K562 (cell line): Measurements from ENCODE around the gene TSGA10IP. TPM values are rescaled to one million over a fixed set of nuclear protein-coding genes. Genes with fewer than 3 reads are reported as not detected.

Source experiments
- ARID4B ChIP-seq: sonication (generic); formaldehyde crosslinking; IDR thresholded peaks from 2 replicates; pipeline ENCODE4 v1.8.0; 2022; ENCODE audit warnings: mild to moderate bottlenecking, missing genetic modification reagents
- CAMTA2 ChIP-seq: fragments of 250-450 bp; sonication (Bioruptor Pico); conservative IDR thresholded peaks from 2 replicates; pipeline ENCODE4 v1.5.1; 2022
- CGGBP1 ChIP-seq: fragments of 250-450 bp; sonication (Bioruptor Pico); IDR thresholded peaks from 2 replicates; pipeline ENCODE4 v1.9.0; 2021; ENCODE audit warnings: mild to moderate bottlenecking
- ELK1 ChIP-seq: sonication (generic); formaldehyde crosslinking; IDR thresholded peaks from 2 replicates; pipeline ENCODE4 v1.8.1; 2022; ENCODE audit warnings: missing genetic modification reagents
- FOXP1 ChIP-seq: sonication (generic); formaldehyde crosslinking; IDR thresholded peaks from 2 replicates; pipeline ENCODE4 v1.8.0; 2022; ENCODE audit warnings: mild to moderate bottlenecking, missing genetic modification reagents
- MLX ChIP-seq, 2 experiments: fragments of 450-650 bp in 1 of 2; sonication (generic) in 1 of 2; formaldehyde crosslinking; conservative IDR thresholded peaks; 2 replicates each; pipeline versions ENCODE4 v1.4.0 to v1.8.1; 2020 to 2022; ENCODE audit warnings: mild to moderate bottlenecking in 1 of 2, missing genetic modification reagents in 1 of 2
- MTA3 ChIP-seq: fragments of 450-650 bp; formaldehyde crosslinking; IDR thresholded peaks from 2 replicates; pipeline ENCODE4 v1.6.1; 2017; ENCODE audit warnings: mild to moderate bottlenecking, borderline replicate concordance
- PHF20 ChIP-seq: fragments of 450-650 bp; IDR thresholded peaks from 2 replicates; pipeline ENCODE4 v1.6.1; 2018; ENCODE audit not compliant: partially characterized antibody
- TCF3 ChIP-seq: sonication (generic); formaldehyde crosslinking; IDR thresholded peaks from 2 replicates; pipeline ENCODE4 v1.4.0; 2020; ENCODE audit warnings: mild to moderate bottlenecking, missing genetic modification reagents
- THRAP3 ChIP-seq: fragments of 450-650 bp; IDR thresholded peaks from 2 replicates; pipeline ENCODE4 v1.6.1; 2016; ENCODE audit warnings: mild to moderate bottlenecking, inconsistent platforms, borderline replicate concordance
- VEZF1 ChIP-seq: fragments of 200-800 bp; sonication (Bioruptor generic); IDR thresholded peaks from 2 replicates; pipeline ENCODE4 v1.6.1; 2017; ENCODE audit warnings: missing genetic modification characterization, missing compliant biosample characterization
- ZMIZ1 ChIP-seq, 2 experiments: fragments of 150-350 bp in 1 of 2; IDR thresholded peaks; 2 replicates each; pipeline ENCODE4 v1.6.1; 2012 to 2016; ENCODE audit warnings: low read depth in 2 of 2, low read length in 2 of 2, mild to moderate bottlenecking in 1 of 2, moderate library complexity in 1 of 2
- ZNF354B ChIP-seq: fragments of 250-450 bp; sonication (Bioruptor Pico); IDR thresholded peaks from 2 replicates; pipeline ENCODE4 v1.4.0; 2020
- ZNF436 ChIP-seq: fragments of 250-450, 450-650 bp; sonication (Bioruptor Pico); formaldehyde crosslinking; IDR thresholded peaks from 2 replicates; pipeline ENCODE4 v1.7.0; 2020; ENCODE audit warnings: mild to moderate bottlenecking
- polyA plus RNA-seq, 8 experiments: library from polyadenylated mRNA; depleted of rRNA in 4 of 8; stranded (reverse) in 5 of 8; unstranded in 3 of 8; fragments of >200 nt; fragmentation: Nextera tagmentation in 2 of 8; fragmentation: Illumina TruSeq in 1 of 8; extraction: Ambion mirVana in 2 of 8; extraction: Trizol in 1 of 8; gene quantifications; 2 replicates each; pipeline versions ENCODE4 v1.2.1 to v1.2.3, GENCODE V29; 2011 to 2014; ENCODE audit warnings: inconsistent platforms in 1 of 8, missing spikeins in 1 of 8
- total RNA-seq, 7 experiments: library from RNA; depleted of rRNA in 6 of 7; stranded (reverse); fragments of >200 nt in 6 of 7; fragmentation: Illumina TruSeq in 2 of 7; extraction: Trizol in 2 of 7; gene quantifications; 2 replicates each; pipeline versions ENCODE4 v1.2.1 to v1.2.3, GENCODE V29; 2011 to 2021; ENCODE audit warnings: low replicate concordance in 1 of 7

The TSGA10IP gene
- total and polyA plus RNA-seq, 9 of the 15 experiments (the other 6 are each of a cell fraction or from before 2014, with no cell fraction given) = not detected

GRCh38 chr11:65919141-65919572, 26.1 kb upstream of the TSGA10IP start, which contains the start of gene DRAP1 (continued):
- peak; percentile 82; the same call in 1 of the 2 replicates for TF ChIP-seq ARID4B
- peak; percentile 66 to 77; a peak in 2 of 4 replicates for TF ChIP-seq ZMIZ1 (IDR thresholded peaks at IDR 0.05; ENCODE audit: low read depth in 2 of 2, low read length in 2 of 2)
- TF ChIP-seq TCF3 (CRISPR knock-in tag) = peak; percentile 29; the same call in 1 of the 2 replicates
- 0 out of 2 replicates have a peak, but pooled peaks have one; percentile 15 for TF ChIP-seq ZNF436
- peak in 1 of 2 experiments; percentile 64; a peak in 1 of 4 replicates for TF ChIP-seq MLX (CRISPR knock-in tag; conservative IDR thresholded peaks at IDR 0.05)
- peak; percentile 60; the same call in 1 of the 2 replicates for TF ChIP-seq CGGBP1 (CRISPR knock-in tag)
- peak; percentile 81; the same call in 1 of the 2 replicates for TF ChIP-seq FOXP1 (CRISPR knock-in tag)
- TF ChIP-seq MTA3 = peak; percentile 94
- peak; percentile 46 for TF ChIP-seq PHF20
- TF ChIP-seq THRAP3 = no peak
- TF ChIP-seq ELK1 = no peak
- TF ChIP-seq CAMTA2 (CRISPR knock-in tag) = 0 out of 2 replicates have a peak, but pooled peaks have one; percentile 68
- no peak for TF ChIP-seq ZNF354B (CRISPR knock-in tag)
- TF ChIP-seq VEZF1 (CRISPR knock-in tag) = peak; percentile 94
